Stimulated activated CD4-positive, alpha-beta T cell treated with anti-CD3 and anti-CD28 coated beads, Interleukin-4, amount 100 ng/mL, for 48 hours (primary cell): Measurements from ENCODE around the gene KCTD4.
"Not testable (repeated sequence)": the region's sequence is repeated elsewhere in the genome, so short reads cannot be mapped to it uniquely, and the experiment has no call there.

ENCODE experiments used
- DNase-seq, 2 donors: peaks; one replicate each; pipeline ENCODE4 v3.0.0-alpha.2; 2020; ENCODE audit warnings: low read depth in 2 of 2

KCTD4 gene

DNA sequence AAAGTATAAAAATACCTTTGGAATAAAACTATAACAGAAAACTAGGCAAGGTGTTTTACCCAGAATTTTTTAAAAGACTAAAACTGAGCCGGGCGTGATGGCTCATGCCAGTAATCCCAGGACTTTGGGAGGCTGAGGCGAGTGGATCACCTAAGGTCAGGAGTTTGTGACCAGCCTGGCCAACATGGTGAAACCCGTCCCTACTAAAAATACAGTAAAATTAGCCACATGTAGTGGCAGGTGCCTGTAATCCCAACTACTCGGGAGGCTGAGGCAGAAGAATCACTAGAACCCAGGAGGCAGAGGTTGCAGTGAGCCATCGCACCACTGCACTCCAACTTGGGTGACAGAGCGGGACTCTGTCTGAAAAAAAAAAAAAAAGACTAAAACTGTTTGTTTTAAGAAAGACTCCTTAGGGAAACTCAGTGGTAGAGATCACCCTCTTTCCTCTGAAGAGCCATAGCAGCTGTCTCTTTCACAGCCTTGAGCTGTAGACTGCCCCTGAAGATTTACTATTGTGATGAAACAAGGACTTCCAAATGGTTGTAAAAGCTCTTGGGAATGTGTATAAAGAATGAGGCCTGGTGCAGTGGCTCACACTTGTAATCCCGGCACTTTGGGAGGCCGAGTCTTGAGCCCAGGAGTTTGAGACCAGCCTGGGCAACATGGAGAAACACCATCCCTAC lies 14.7 kb upstream of the KCTD4 start:
- no peak for DNase-seq

DNA sequence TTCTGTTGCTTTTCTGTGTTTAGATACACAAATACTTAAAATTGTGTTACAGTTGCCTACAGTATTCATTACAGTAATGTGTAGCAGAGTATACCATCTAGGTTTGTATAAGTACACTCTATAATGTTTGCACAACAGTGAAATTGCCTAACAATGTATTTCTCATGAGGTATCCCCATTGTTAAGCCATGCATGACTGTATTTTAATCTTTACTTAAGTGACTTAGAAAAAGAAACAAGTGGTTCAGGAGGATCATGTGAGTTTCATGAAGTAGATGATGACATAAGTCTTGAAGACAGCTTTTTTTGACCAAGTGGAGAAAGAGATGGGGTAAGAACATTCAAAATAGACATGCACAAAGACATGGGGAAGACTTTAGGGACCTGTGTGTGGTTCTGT lies 8.4 kb upstream of the KCTD4 start:
- DNase-seq = no peak

DNA sequence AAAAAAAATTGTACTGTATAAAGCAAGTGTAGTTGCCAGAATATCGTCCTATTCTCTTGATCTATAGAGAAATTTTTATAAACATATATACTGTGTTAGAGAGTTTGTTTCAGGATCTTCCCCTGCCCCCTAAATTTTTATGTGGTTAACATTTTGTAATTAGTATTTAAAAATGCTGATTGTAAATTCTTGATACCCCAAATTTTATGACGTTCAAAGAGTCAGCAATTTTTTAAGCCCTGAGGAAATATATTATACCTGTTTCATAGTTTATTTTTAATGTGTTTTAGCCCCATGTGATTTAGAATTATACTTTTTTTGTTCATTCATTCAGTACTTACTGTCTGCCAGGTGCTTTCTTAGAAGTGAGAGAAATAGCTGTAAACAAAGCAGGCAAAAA lies 7.3 kb upstream of the KCTD4 start:
- DNase-seq = no peak

DNA sequence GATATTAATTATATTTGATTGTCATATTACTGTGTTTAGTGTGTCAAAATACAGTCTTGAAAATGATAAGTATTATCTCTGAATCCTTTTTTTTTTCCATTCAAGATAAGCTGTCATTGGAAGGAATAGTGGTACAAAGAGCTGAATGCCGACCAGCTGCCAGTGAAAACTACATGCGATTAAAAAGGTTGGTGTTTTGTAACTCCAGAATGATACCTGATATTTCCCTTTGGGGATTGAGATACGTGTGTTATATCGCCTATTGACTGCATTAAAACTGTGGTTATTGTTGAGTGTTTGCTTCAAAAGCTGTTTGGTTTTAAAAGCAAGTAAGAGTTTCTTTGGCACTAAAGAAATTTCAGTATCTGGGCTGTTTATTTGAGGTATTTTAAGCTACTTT lies 6.5 kb upstream of the KCTD4 start:
- DNase-seq = no peak

DNA sequence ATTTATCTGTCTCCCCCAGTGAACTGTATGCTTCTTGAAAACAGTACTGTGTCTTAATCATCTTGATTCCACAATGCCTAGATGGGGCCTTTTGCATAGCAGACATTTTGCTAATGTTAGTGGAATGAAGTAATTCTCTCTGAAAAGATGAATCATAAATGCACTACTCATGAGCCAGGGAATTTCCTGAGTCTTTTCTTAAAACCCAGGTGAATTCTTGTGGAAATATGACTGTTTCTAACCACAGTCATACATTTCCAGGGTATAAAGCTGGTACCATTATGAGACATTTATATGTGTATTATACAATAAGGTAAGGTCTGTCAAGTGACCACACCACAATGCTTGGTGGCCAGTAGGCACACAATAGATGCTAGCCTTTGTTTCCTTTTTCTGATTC lies 5.5 kb upstream of the KCTD4 start:
- no peak for DNase-seq

DNA sequence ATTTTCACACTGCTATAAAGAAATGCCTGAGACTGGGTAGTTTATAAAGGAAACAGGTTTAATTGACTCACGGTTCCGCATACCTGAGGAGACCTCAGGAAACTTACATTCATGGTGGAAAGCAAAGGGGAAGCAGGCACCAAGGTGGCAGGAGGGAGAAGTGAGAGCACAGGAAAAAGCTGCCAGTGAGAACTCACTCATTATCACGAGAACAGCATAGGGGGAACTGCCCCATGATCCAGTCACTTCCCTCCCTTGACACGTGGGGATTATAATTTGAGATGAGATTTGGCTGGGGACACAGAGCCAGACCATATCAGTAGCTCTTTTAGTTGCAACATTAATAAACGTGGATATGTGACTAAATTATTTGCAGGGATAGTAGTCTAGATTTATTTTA lies 4.3 kb upstream of the KCTD4 start:
- DNase-seq = no peak

DNA sequence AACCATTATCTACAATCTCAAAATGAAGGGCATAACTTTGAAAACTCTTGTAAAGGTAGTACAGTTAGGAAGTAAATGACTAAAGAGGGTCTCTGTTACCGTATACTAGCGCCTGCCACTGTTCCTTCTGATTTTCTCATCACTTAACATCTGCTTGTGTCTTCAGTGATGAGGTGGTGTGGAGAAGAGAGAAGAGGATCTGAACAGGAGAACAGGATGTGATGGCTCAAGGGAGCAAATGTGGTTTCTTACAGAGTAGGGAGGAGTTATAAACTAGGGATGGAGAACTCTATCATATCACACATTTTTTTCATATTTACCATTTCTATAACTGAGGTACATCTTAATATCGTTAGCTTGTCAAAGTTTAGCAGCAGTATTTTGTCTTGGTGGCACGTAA lies 1.1 kb downstream of the KCTD4 start:
- DNase-seq = no peak

DNA sequence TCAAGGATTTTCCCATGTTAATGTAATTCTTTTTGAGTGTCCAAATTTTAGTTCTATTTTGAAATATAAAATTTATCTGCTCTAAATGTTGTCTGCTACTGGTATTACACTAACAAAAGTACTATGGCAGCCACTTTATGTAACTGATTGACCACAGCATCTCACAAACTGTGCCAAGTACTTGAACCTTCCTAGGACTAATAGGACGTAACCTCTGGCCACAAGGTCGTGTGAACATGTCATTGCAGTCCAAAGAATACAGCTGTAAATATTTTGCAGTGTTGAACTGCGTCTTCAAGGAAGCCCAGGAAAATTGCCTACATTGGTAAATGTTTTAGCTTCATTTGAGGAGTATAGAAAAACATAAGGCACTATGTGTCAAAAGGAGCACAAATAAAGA lies 1.9 kb downstream of the KCTD4 start:
- no peak for DNase-seq

DNA sequence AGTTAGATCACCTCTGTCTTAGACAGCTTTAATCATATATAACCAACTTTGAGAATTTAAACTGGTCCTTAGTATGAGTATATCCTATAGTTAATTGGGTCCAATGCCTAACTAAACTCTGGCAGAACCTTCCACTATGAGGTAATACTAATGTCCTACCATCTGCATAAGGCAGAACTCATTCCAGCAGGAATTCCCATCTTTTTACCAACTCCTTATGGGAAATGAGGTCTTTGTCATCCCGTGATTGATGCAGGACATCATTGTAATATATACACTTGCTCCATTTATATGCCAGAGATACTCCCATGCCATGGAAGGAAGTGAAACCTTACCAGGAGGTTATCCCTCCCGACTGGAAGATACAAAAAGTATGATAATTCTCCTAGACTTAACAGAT lies 2.8 kb downstream of the KCTD4 start:
- no peak for DNase-seq

DNA sequence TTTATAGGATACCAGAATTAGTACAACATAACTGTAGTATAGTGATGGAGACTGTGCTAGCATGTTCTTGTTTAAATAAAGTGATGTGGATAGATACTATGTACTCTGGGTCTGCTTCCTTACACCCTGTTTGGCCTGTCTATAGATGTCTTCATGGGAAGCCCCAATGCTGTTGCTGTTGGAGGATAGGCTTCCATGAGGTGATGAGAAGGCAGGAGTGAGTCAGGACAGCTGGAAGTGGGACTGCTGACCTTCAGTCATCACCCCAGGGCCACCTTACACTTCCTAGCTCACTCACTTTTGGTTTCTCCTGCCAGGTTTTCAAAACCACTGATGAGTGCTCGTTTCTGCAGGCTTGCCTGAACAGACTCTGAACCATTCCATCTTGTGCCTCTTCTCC lies 4.2 kb downstream of the KCTD4 start:
- DNase-seq = no peak

DNA sequence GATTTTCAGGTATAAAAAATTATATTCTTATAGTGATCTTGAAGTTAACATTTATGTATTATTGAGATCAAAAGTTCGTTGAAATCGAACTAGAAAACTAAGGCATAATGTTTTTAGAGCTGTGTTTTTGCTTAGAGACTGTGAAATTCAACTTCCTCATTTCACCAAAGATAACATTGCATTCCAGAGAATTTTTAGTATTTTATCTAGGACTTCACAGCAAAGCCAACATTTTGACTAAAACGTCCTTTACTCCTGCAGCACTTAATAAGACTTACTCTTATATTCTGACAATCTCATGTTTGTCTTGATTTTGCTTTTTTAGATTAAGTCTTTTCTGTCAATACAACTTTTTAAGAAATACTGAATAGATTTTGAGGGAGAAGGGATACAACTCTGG lies 4.7 kb downstream of the KCTD4 start:
- DNase-seq = no peak

DNA sequence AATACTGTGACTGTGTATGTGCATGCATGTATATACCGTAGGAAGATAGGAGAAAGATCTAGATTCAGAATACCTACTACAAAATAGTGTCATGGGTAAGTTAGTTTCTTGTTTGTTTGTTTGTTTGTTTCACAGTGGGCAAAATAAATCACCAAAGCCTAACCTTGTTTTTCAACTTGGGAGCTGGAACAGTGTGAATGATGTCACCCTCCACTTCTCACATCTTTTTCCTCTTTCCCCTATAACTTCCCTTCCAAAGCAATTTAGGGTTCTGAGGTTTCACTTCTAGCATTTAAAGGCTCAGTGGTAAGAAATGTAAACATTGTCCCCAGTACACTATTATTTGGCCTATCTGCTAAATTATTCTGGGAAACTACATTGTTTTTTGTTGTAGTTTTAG lies 5.4 kb downstream of the KCTD4 start:
- no peak for DNase-seq

DNA sequence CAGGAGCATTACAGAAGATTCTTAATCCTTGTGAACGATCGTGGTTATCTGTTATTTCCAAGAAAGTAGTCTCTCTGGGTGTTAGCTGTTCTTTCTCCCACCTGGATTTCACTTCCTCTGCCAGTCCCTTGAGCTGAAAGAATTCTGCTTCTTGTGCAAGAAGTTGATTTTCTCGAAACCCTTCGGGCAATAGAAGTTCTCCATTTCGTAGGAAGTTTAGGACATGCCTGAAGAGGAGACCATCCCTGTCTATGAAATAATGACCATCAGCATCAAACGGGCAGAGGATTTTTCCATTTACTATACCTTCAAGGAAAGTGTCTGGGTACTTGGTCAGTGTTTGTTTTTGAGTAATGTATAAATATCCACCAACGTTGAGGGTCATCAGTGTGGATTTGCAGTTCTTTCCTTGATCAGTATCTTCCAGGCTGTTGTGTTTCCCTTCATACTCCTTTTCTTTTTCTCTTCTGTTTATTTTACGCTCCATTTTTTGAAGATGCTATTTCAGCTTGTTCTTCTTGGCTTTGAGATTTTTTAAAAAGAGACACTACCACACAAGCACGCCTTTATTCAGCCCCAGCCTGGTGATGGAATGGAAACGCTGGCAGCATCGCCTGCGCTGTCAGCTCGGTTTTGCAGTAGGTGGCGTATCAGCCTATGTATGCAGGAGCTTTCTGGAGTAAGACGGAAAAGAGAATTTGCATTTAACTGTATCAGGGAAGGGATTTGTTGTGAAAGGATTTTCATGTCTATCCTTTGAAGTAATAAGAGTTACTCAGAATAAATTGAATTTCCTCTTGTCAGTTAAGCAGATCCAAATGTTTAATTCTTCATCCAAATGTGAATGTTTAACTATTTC lies 6.5 kb downstream of the KCTD4 start:
- DNase-seq = no peak

DNA sequence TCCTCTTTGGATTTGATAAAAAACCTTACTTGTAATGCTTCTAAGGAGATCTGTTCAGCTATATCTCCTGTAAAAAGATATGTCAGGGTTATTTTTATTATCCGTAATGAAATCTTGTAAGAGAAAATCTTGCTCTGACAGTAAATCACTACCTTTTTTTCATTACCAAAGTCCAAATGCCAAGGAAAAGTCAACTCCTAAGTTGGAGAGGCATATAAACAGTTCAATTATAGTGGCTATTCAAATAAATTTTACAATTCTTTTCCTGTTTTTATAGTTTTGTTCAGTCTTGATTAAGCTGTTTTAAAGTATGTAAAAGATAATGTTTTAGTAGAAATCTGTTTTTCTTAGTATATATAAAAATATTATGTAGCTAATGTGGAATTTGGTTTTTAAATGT lies 9.0 kb downstream of the KCTD4 start:
- no peak for DNase-seq

DNA sequence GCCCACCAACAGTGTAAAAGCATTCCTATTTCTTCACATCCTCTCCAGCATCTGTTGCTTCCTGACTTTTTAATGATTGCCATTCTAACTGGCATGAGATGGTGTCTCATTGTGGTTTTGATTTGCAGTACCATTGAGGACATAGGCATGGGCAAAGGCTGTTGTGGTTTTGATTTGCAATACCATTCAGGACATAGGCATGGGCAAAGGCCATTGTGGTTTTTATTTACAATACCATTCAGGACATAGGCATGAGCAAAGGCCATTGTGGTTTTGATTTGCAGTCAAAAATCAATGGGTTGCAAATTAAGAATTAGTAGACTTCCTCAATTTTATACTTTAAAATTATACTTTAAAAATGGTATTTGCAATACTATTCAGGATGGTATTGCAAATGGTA lies 11.3 kb downstream of the KCTD4 start:
- not testable (repeated sequence) for DNase-seq

DNA sequence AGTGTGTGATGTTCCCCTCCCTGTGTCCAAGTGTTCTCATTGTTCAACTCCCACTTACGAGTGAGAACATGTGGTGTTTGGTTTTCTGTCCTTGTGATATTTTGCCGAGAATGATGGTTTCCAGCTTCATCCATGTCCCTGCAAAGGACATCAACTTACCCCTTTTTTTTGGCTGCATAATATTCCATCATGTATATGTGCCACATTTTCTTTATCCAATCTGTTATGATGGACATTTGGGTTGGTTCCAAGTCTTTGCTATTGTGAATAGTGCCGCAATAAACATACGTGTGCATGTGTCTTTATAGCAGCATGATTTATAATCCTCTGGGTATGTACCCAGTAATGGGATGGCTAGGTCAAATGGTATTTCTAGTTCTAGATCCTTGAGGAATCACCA lies 11.8 kb downstream of the KCTD4 start:
- not testable (repeated sequence) for DNase-seq

DNA sequence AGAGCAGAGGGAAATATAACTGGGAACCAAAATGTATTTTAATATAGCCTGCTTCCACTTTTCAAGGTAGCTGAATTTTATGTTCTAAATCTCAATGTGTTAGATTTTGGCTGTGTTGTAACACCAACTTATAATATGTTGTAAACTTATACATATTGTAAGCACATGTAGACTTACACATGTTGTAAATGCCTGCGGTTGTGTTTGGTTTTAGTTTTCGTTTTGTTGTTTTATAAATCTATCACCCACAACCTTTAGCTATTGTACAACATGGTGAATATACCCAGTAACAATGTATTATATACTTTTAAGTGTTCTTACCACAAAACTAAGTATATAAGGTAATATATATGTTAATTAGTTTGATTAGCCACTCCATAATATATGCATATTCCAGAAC lies 15.6 kb downstream of the KCTD4 start:
- DNase-seq = no peak

DNA sequence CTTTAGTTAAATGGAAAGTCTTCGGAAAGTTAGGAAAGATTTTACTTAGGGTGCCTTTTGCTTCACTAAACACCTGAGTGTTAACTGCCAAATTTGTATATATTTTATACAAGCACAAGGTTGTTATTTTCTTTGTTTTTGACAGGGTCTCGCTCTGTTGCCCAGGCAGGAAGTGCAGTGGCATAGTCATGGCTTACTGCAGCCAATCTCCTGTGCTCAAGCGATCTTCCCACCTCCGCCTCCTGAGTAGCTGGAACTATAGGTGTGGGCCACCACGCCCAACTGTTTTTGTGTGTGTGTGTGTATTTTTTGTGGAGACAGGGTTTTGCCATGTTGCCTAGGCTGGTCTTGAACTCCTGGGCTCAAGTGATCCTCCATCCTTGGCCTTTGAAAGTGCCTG lies 16.2 kb downstream of the KCTD4 start:
- no peak for DNase-seq

DNA sequence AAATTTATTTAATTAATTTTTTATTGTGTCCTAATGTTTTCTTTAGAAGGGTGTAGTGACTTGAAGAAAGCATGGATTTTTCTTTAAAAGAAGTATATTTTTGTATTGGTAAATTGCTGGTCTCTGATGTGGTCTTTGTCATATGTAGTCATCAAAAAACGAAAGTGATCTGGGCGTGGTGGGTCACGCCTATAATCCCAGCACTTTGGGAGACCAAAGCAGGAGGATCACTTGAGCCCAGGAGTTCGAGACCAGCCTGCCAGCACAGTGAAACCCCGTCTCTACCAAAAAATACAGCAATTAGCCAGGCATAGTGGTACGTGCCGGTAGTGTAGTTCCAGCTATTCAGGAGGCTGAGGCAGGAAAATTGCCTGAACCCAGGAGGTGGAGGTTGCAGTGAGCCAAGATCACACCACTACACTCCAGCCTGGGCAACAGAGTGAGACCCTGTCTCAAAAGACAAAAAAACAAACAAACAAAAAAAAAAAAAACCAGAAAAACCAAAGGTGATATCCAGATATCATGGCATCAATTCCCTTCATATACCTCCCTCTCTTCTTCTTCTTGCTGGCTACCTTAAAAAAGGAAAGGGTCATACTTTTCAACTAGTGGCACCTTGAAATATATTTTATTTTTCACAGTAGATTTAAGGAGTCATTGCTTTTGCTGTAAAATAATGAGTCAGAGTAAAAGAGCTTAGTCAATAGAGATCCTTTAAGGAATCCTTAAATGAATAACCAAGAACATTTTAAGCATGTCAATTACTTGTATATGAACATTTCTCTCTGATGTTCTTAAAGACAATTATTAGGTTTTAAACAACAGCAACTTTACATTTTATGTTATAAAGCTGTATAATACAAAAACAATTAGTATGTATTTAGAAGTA lies 19.9 kb downstream of the KCTD4 start:
- DNase-seq = no peak

DNA sequence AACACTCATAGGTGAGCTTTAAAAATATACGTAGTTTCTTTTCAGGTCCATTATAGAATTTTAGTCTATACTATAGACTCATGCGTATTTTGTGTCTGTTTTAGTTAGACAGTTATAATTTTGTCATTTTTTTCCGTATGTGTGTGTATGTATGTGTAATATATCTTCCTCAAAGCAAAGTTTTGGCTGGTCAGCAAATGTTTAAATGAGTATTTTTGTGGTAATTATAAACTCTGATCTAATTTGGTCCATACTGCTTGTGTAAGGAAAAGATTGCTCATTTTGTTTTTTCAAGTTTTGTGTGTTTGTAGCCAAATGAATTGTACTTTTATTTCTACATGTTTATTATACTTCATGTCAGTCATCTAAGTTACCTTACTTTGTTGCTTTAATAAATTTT lies 20.5 kb downstream of the KCTD4 start:
- DNase-seq = no peak

DNA sequence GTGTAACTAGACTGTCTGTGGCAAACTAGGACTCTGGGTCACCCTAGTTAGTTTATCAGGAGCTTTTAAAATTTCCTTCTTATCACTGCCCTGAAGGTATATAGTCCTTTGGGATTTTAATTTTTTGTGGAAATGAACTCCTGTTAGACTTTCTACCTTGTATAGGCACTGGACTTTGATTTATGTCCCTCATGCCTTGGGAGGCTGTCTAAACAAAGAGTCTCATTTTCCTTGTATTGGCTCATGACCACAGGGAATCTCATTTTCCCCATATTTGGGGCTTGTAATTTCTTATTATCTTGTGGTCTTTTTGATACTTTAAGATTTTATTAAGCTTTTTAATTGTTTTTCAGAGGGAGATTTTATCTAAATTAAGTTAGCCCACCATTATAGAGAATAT lies 21.4 kb downstream of the KCTD4 start:
- no peak for DNase-seq

DNA sequence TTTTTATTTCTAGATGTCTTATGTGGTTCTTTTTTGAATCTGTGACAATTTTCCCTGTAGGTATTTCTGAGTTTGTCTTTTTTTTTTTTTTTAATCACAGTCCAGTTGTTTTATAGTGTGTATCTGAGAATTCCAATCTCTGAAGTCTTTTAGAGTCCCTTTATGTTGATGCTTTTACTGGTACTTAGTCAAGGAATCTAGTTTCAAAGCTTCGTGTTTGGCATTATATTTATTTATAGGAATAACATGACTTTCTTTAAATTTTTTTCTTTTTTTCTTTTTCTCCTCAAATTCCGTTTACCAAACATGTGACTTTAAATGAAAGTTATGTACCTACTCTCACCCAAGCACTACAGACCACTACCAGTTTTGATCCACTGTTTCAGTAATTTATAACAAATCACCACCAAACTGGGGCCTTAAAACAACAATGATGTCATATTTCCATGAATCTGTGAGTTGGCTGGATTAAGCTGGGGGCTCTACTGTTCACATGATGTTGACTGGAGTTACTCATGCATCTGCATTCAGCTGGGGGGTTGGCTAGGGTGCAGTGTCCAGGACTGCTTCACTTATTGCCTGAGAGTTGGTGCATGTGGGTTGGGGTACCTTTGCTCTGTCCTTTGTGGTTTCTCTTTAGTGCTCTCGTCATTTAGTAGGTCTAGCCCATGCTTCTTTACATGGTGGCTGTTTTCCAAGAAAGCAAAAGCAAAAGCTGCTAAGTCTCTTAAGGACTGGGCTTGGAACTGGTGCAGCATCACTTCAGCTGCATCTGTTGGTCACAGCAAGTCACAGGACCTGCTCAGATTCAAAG lies 22.3 kb downstream of the KCTD4 start:
- no peak for DNase-seq
